BLaER1 treated with 17β-estradiol and CSF1 and Interleukin-3, amounts not matched to agents 10 nM and 100 nM (cell line): Measurements from ENCODE around the gene QSOX2.
"Not testable (repeated sequence)": the region's sequence is repeated elsewhere in the genome, so short reads cannot be mapped to it uniquely, and the experiment has no call there.

Experiments
- H3K27ac ChIP-seq, 11 experiments: shearing (Covaris generic); formaldehyde crosslinking; 2 replicates each; pipeline ENCODE4 v1.8.1; 2022
- H3K27me3 ChIP-seq, 11 experiments: shearing (Covaris generic); formaldehyde crosslinking; 2 replicates each; pipeline ENCODE4 v1.8.1; 2022
- H3K36me3 ChIP-seq, 11 experiments: shearing (Covaris generic); formaldehyde crosslinking; 2 replicates each; pipeline ENCODE4 v1.8.1; 2022
- H3K4me1 ChIP-seq, 10 experiments: shearing (Covaris generic); formaldehyde crosslinking; 2 replicates each; pipeline ENCODE4 v1.8.1; 2022
- H3K4me2 ChIP-seq, 11 experiments: shearing (Covaris generic); formaldehyde crosslinking; 2 replicates each; pipeline ENCODE4 v1.8.1; 2022
- H3K4me3 ChIP-seq, 10 experiments: shearing (Covaris generic); formaldehyde crosslinking; 2 replicates each; pipeline ENCODE4 v1.8.1; 2022
- H3K9ac ChIP-seq, 11 experiments: shearing (Covaris generic); formaldehyde crosslinking; 2 replicates each; pipeline ENCODE4 v1.8.1; 2022
- H3K9me3 ChIP-seq, 11 experiments: shearing (Covaris generic); formaldehyde crosslinking; replicated peaks in 1 of 11; 2 replicates each; pipeline ENCODE4 v1.8.1; 2022
- H4K20me1 ChIP-seq, 11 experiments: shearing (Covaris generic); formaldehyde crosslinking; 2 replicates each; pipeline ENCODE4 v1.8.1; 2022
- Cebpa-rat ChIP-seq, 11 experiments: shearing (Covaris generic); IDR thresholded peaks; 2 replicates each; pipeline ENCODE4 v1.8.1; 2022

Gene QSOX2

DNA sequence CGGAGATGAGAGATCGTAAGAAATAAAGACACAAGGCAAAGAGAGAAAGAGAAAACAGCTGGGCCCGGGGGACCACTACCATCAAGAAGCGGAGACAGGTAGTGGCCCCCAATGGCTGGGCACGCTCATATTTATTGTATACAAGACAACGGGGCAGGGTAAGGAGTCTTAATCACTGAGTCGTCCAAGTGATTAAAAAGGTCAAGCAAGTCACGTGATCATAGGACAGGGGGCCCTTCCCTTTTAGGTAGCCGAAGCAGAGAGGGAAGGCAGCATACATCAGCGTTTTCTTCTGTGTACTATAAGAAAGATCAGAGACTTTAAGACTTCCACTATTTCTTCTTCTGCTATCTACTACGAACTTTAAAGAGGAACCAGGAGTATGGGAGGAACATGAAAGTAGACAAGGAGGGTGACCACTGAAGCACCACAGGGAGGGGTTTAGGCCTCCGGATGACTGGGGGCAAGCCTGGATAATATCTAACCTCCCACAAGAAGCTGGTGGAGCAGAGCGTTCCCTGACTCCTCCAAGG lies 24.6 kb upstream of the QSOX2 start:
- H3K4me2 ChIP-seq = peak overlapping the region in 4 of 11 experiments; percentile 33 to 79 (median 74); a peak in 7 of 22 replicates
- H3K27ac ChIP-seq = peak overlapping the region in 2 of 11 experiments; percentile 17 to 25; a peak in 1 of 22 replicates
- TF ChIP-seq Cebpa-rat (IDR thresholded peaks at IDR 0.05) = no peak
- H3K4me3 ChIP-seq = no peak overlapping the region
- 0 out of 22 replicates have a peak, but pooled peaks cover 0 to 8% (median 0%) of the 10 kb centered on the region in 11 experiments for H4K20me1 ChIP-seq
- no peak overlapping the region for H3K9ac ChIP-seq
- H3K27me3 ChIP-seq = no peaks in the 10 kb centered on the region
- H3K9me3 ChIP-seq = no peaks in the 10 kb centered on the region
- no peaks in the 10 kb centered on the region for H3K36me3 ChIP-seq
- H3K4me1 ChIP-seq = peaks cover 28 to 39% (median 33%) of the 10 kb centered on the region in 10 experiments

DNA sequence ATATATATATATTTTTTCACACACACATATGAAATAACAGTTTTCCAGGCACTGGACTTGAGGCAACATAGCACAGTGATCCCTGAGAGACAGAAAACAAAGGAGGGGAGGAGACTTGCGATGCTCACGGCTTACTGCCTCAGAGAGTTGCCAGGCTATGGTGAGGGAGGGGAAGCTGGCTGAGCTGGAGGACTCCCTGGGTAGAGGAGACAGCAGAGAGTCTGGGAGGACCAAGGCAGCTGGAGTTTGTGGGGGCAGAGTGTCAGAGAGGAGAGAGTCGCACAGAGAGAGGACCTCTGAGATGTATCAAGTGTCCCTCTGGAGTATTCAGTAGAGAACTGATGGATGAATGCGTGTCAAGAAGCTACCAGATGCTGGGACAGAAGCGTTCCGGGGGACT lies 23.1 kb upstream of the QSOX2 start:
- no peaks in the 10 kb centered on the region for H3K36me3 ChIP-seq
- no peak overlapping the region for H3K27ac ChIP-seq
- peaks cover 41 to 53% (median 47%) of the 10 kb centered on the region in 10 experiments for H3K4me1 ChIP-seq
- H3K9me3 ChIP-seq = no peaks in the 10 kb centered on the region
- peak overlapping the region in 5 of 11 experiments; percentile 32 to 100 (median 90); a peak in 10 of 22 replicates for H3K4me2 ChIP-seq
- no peak overlapping the region for H3K4me3 ChIP-seq
- H3K27me3 ChIP-seq = peaks cover 0 to 8% (median 0%) of the 10 kb centered on the region in 11 experiments; a peak in 5 of 22 replicates
- TF ChIP-seq Cebpa-rat (IDR thresholded peaks at IDR 0.05) = no peak
- no peaks in the 10 kb centered on the region for H4K20me1 ChIP-seq
- 0 out of 22 replicates have a peak overlapping the region, but pooled peaks of 1 of the 11 experiments have one; percentile 72 for H3K9ac ChIP-seq

DNA sequence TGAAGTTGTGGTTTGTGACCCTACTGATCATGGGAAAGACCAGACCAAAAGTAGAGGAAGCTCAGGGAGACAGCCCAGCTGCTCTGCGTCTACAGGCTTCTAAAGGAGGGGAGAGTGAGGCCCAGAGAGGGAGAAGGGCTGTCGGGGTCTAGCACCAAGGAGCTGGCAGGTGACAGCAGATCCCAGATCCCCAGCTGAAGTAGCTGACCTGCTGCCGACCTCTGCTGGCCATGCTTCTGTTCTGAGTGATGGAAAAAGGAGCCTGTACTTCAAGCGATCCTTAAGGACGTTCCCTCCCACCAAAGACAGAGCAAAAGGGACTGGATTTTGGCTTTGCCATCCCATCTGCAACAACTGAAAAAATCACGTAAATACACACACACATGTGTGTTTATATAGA lies 22.7 kb upstream of the QSOX2 start:
- H3K9me3 ChIP-seq = no peaks in the 10 kb centered on the region
- no peaks in the 10 kb centered on the region for H3K36me3 ChIP-seq
- H3K9ac ChIP-seq = peak overlapping the region in 2 of 11 experiments; percentile 71 to 72; a peak in 5 of 22 replicates
- no peaks in the 10 kb centered on the region for H4K20me1 ChIP-seq
- no peak for TF ChIP-seq Cebpa-rat (IDR thresholded peaks at IDR 0.05)
- peak overlapping the region; percentile 75 to 100 (median 89) for H3K4me2 ChIP-seq
- H3K4me1 ChIP-seq = peaks cover 45 to 57% (median 51%) of the 10 kb centered on the region in 10 experiments
- H3K4me3 ChIP-seq = peak overlapping the region in 1 of 10 experiments; percentile 70; a peak in 1 of 20 replicates
- H3K27ac ChIP-seq = peak overlapping the region in 1 of 11 experiments; percentile 2; a peak in 2 of 22 replicates
- H3K27me3 ChIP-seq = peaks cover 0 to 12% (median 0%) of the 10 kb centered on the region in 11 experiments; a peak in 5 of 22 replicates

DNA sequence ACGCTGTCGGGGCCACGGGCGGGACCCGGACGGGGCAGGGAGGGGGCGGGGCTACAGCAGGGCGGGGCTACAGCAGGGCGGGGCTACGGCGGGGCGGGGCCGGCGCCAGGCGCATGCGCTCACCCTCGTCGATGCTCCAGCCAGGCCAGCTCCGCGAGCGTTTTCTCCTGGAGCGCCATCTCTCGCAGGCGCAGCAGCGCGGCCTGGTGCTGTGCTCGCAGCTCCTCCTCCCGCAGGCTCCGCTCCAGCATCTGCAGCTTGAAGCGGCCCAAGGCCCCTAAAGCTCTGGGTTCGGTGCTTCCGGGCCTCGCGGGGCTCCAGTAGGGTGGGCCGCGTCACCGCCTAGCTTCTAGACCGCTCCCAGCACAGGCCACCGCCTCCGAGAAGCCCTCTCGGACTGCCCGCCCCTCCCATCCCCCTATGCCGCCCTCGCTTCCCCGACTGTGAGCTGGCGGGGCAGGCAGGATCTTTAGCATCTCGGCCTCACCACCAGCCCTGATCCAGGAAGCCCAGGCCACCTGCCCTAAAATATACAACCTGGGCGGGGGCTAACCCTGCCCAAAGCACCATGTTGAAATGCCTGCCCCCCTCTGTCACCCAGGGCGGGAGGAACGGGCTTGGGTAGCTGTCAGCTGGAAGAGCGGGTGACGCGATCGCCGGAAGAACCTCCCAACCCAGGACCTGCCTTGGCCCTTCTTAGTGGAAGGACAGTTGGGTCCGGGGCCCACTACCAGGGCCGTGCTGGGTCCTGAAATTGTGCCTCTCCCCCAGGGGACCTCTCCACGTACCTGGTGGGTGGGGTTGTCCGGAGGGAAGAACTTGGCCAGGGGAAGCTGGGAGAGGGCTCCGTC lies 21.9 kb upstream of the QSOX2 start:
- Histone ChIP-seq H3K4me3 (peak overlapping the region; percentile 43 to 70 (median 56); a peak in 19 of 20 replicates), H3K9me3 (no peaks in the 10 kb centered on the region), H3K27me3 (peaks cover 0 to 17% (median 0%) of the 10 kb centered on the region in 11 experiments; a peak in 5 of 22 replicates), H3K36me3 (no peaks in the 10 kb centered on the region), H3K4me1 (peaks cover 45 to 64% (median 59%) of the 10 kb centered on the region in 10 experiments), H3K27ac (peak overlapping the region in 10 of 11 experiments; percentile 2 to 79 (median 61); a peak in 17 of 22 replicates), H3K9ac (peak overlapping the region; percentile 51 to 79 (median 71)), H4K20me1 (no peaks in the 10 kb centered on the region), H3K4me2 (peak overlapping the region; percentile 75 to 100 (median 94))
- TF ChIP-seq Cebpa-rat (IDR thresholded peaks at IDR 0.05) = no peak

DNA sequence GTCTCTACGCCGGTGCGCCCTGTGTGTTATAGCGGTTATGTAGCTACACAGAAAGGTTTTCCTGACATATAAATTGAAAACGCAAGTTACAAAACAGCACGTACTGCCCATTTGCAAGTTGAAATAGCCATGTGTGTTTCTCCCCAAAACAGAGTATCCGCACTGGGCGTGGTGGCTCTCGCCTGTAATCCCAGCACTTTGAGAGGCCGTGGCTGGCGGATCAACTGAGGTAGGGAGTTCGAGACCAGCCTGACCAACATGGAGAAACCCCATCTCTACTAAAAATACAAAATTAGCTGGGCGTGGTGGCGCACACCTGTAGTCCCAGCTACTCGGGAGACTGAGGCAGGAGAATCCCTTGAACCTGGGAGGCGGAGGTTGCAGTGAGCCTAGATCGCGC lies 21.0 kb upstream of the QSOX2 start:
- peaks cover 0 to 25% (median 0%) of the 10 kb centered on the region in 11 experiments; a peak in 5 of 22 replicates for H3K27me3 ChIP-seq
- H3K36me3 ChIP-seq, H4K20me1 ChIP-seq, H3K9me3 ChIP-seq: not testable (repeated sequence)
- H3K9ac ChIP-seq = peak overlapping the region in 3 of 11 experiments; percentile 29 to 77 (median 29); a peak in 1 of 22 replicates
- peak overlapping the region; percentile 54 to 100 (median 80) for H3K4me2 ChIP-seq
- peaks cover 45 to 73% (median 67%) of the 10 kb centered on the region in 10 experiments for H3K4me1 ChIP-seq
- H3K4me3 ChIP-seq = peak overlapping the region in 5 of 10 experiments; percentile 26 to 56 (median 37); a peak in 5 of 20 replicates
- H3K27ac ChIP-seq = peak overlapping the region in 3 of 11 experiments; percentile 15 to 48 (median 38); a peak in 3 of 22 replicates

DNA sequence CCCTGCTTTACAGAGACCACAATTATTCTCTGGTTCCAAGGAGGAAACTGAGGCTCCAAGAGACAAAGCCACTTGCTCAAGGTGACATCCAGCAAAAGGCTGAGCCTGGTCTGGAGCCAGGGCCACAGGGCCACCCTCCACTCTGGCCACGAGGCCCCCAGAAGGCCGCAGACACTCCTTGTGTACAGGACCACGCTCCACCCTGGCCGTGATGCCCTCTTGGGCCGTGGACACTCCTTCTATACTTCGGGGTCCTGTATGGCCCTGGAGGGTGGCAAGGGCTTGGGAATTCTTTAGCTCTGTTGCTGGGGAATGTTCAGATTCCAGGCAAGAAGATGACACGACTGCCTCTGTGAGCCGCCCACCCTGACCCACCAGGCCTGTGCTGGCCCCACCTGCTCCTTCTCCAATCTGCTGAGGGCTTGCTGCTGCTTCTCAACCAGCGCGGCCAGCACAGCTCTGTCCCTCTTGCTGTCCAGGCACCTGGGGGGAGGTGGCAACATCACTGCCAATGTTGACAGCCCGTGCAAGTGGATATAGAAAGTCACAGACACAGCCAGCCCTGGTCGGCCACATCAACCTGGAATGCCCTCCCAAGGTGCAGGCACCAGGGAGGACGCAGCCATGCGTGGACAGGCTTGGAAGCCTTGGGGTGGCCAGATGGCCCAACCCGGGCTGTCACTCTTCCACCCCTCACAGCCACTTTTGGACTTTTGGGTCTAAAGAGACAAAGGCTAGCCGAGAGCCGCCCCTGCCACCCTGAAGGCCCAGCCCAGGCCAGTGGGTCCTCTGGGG lies 20.1 kb upstream of the QSOX2 start:
- peak overlapping the region in 1 of 11 experiments; percentile 49; a peak in 1 of 22 replicates for H3K9ac ChIP-seq
- no peaks in the 10 kb centered on the region for H3K9me3 ChIP-seq
- H3K27me3 ChIP-seq = peaks cover 0 to 33% (median 0%) of the 10 kb centered on the region in 11 experiments; a peak in 7 of 22 replicates
- H3K4me2 ChIP-seq = peak overlapping the region in 8 of 11 experiments; percentile 80 to 100 (median 99); a peak in 12 of 22 replicates
- H3K4me3 ChIP-seq = no peak overlapping the region
- no peak for TF ChIP-seq Cebpa-rat (IDR thresholded peaks at IDR 0.05)
- no peak overlapping the region for H3K27ac ChIP-seq
- no peaks in the 10 kb centered on the region for H3K36me3 ChIP-seq
- H4K20me1 ChIP-seq = peaks cover 0 to 11% (median 0%) of the 10 kb centered on the region in 11 experiments; a peak in 2 of 22 replicates
- H3K4me1 ChIP-seq = peaks cover 45 to 80% (median 76%) of the 10 kb centered on the region in 10 experiments

DNA sequence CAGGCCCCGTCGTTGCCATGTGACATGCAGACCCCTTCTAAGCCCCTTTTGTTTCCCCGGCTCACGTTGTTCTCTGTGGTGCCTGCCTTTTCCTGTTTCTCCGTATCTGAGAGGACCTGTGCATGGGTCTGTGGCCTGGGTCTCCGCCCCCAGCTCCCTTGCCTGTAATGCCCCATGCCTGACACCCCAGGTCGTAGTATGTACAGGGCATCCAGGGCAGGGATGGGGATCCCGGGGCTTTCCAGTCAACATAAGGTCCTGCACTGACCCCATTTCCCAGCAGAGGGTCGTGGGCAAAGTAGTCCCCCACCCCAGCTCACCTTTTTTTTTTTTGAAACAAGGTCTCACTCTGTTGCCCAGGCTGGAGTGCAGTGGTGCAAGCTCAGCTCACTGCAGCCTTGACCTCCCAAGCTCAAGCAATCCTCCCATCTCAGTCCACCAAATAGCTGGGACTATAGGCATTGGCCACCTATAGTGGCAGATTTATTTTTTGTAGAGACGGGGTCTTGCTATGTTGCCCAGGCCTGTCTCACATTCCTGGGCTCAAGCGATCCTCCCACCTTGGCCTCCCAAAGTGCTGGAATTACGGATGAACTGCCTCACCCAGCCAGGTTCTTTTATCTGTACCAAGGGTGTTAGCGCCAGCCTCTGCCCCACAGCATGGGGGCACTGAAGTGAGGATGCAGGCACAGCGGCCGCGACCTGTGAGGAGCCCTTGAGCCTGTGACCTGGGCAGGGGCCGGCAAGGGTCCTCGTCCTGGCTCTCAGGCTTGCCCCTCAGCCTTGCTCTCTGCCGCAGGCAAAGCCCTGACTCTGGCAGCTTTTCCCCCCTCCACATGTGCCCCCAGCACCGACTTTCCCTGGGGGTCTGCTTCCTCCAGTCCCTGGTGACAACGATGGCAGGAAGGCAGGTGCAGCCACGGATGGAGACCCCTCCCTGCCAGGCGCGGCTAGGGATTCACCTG lies 19.1 kb upstream of the QSOX2 start:
- H3K4me3 ChIP-seq = peak overlapping the region in 1 of 10 experiments; percentile 26; a peak in 2 of 20 replicates
- peaks cover 0 to 11% (median 0%) of the 10 kb centered on the region in 11 experiments; a peak in 2 of 22 replicates for H4K20me1 ChIP-seq
- H3K9me3 ChIP-seq = no peaks in the 10 kb centered on the region
- no peaks in the 10 kb centered on the region for H3K36me3 ChIP-seq
- H3K9ac ChIP-seq = peak overlapping the region in 5 of 11 experiments; percentile 11 to 64 (median 53); a peak in 8 of 22 replicates
- peak overlapping the region in 4 of 11 experiments; percentile 15 to 41 (median 31); a peak in 4 of 22 replicates for H3K27ac ChIP-seq
- H3K4me2 ChIP-seq = peak overlapping the region; percentile 46 to 100 (median 97); a peak in 20 of 22 replicates
- no peak for TF ChIP-seq Cebpa-rat (IDR thresholded peaks at IDR 0.05)
- peaks cover 0 to 43% (median 0%) of the 10 kb centered on the region in 11 experiments; a peak in 7 of 22 replicates for H3K27me3 ChIP-seq
- peaks cover 44 to 89% (median 83%) of the 10 kb centered on the region in 10 experiments for H3K4me1 ChIP-seq
